Astrocyte (in vitro differentiated cells and primary cell): ENCODE measurements around the gene LAMB4. TPM values are rescaled to one million over a fixed set of nuclear protein-coding genes. Genes with fewer than 3 reads are reported as not detected.

ENCODE experiments used
- DNase-seq: peaks from one replicate; pipeline ENCODE4 v3.0.0-alpha.2; 2010; ENCODE audit warnings: low read depth
- FAIRE-seq: peaks from 2 replicates; lab custom pipeline; 2011; peaks lifted over from hg19 to GRCh38; lab: Jason Lieb, UNC
- H2AFZ ChIP-seq: 2 replicates; pipeline ENCODE4 v1.6.0; 2012; ENCODE audit warnings: low read depth, low read length, inconsistent platforms
- H3K27ac ChIP-seq: 2 replicates; pipeline ENCODE4 v1.5.1; 2011; ENCODE audit warnings: low read depth, low read length, inconsistent platforms
- H3K27me3 ChIP-seq: 2 replicates; pipeline ENCODE4 v1.6.0; 2011; ENCODE audit warnings: low read length, inconsistent platforms; ENCODE audit not compliant: insufficient read depth
- H3K36me3 ChIP-seq: 2 replicates; pipeline ENCODE4 v1.5.1; 2011; ENCODE audit warnings: low read length, inconsistent platforms; ENCODE audit not compliant: insufficient read depth
- H3K4me1 ChIP-seq: 2 replicates; pipeline ENCODE4 v1.5.1; 2011; ENCODE audit warnings: low read length, inconsistent platforms; ENCODE audit not compliant: insufficient read depth
- H3K4me2 ChIP-seq: 2 replicates; pipeline ENCODE4 v1.6.0; 2012; ENCODE audit warnings: low read length, inconsistent platforms
- H3K4me3 ChIP-seq: 2 replicates; pipeline ENCODE4 v1.5.1; 2011; ENCODE audit warnings: low read depth, mild to moderate bottlenecking, low read length, inconsistent platforms; ENCODE audit not compliant: insufficient read depth
- H3K79me2 ChIP-seq: 2 replicates; pipeline ENCODE4 v1.6.0; 2012; ENCODE audit warnings: mild to moderate bottlenecking, low read length, inconsistent platforms; ENCODE audit not compliant: insufficient read depth
- H3K9ac ChIP-seq: 2 replicates; pipeline ENCODE4 v1.6.0; 2012; ENCODE audit warnings: mild to moderate bottlenecking, low read length, inconsistent platforms
- H3K9me3 ChIP-seq: 2 replicates; pipeline ENCODE4 v1.5.1; 2012; ENCODE audit warnings: low read depth, mild to moderate bottlenecking, low read length, inconsistent platforms; ENCODE audit not compliant: insufficient read depth
- H4K20me1 ChIP-seq: 2 replicates; pipeline ENCODE4 v1.6.0; 2012; ENCODE audit warnings: low read length, inconsistent platforms; ENCODE audit not compliant: insufficient read depth
- H3K27ac Mint-ChIP-seq: one replicate; pipeline ENCODE4 v1.8.0; 2021; ENCODE audit warnings: mild to moderate bottlenecking, mixed read lengths; ENCODE audit not compliant: unreplicated experiment
- H3K27me3 Mint-ChIP-seq: one replicate; pipeline ENCODE4 v1.8.0; 2021; ENCODE audit warnings: low read depth, mixed read lengths; ENCODE audit not compliant: unreplicated experiment
- H3K36me3 Mint-ChIP-seq: one replicate; pipeline ENCODE4 v1.8.0; 2021; ENCODE audit warnings: low read depth, mixed read lengths; ENCODE audit not compliant: unreplicated experiment
- H3K4me1 Mint-ChIP-seq: one replicate; pipeline ENCODE4 v1.8.0; 2021; ENCODE audit warnings: low read depth, mixed read lengths; ENCODE audit not compliant: unreplicated experiment
- H3K4me3 Mint-ChIP-seq: one replicate; pipeline ENCODE4 v1.8.0; 2021; ENCODE audit warnings: mild to moderate bottlenecking, moderate library complexity, mixed read lengths; ENCODE audit not compliant: unreplicated experiment
- H3K9me3 Mint-ChIP-seq: one replicate; pipeline ENCODE4 v1.8.0; 2021; ENCODE audit warnings: mild to moderate bottlenecking, mixed read lengths; ENCODE audit not compliant: unreplicated experiment
- CTCF ChIP-seq: IDR thresholded peaks from 2 replicates; pipeline ENCODE4 v1.5.1; 2011; ENCODE audit warnings: low read depth, mild to moderate bottlenecking, inconsistent platforms, low read length, moderate library complexity; ENCODE audit not compliant: insufficient read depth
- EZH2 ChIP-seq: IDR thresholded peaks from 2 replicates; pipeline ENCODE4 v1.6.1; 2012; ENCODE audit warnings: mild to moderate bottlenecking, low read length, inconsistent platforms; ENCODE audit not compliant: insufficient read depth
- total RNA-seq: library from RNA; stranded (reverse); gene quantifications from 2 replicates; pipeline ENCODE4 v1.2.1, GENCODE V29; 2021

The LAMB4 gene
- total RNA-seq, 1 donor from 2014 or later = 0.16 TPM

GRCh38 chr7:108103558-108104298 is 26.4 kb downstream of the LAMB4 start:
- H3K4me3 Mint-ChIP-seq = no peak overlapping the region
- no peak overlapping the region for H3K4me3 ChIP-seq
- no peak overlapping the region for H2AFZ ChIP-seq
- no peaks in the 10 kb centered on the region for H3K9me3 ChIP-seq
- H3K9ac ChIP-seq = no peak overlapping the region
- TF ChIP-seq EZH2 (no peak), CTCF (no peak)
- DNase-seq = no peak
- H3K27ac ChIP-seq = no peak overlapping the region
- no peaks in the 10 kb centered on the region for H3K4me1 ChIP-seq
- no peak for FAIRE-seq
- no peaks in the 10 kb centered on the region for H3K9me3 Mint-ChIP-seq
- no peaks in the 10 kb centered on the region for H3K79me2 ChIP-seq
- no peaks in the 10 kb centered on the region for H3K27me3 ChIP-seq
- no peaks in the 10 kb centered on the region for H3K27me3 Mint-ChIP-seq
- no peak overlapping the region for H3K27ac Mint-ChIP-seq
- H3K36me3 ChIP-seq = no peaks in the 10 kb centered on the region
- H3K36me3 Mint-ChIP-seq = no peaks in the 10 kb centered on the region
- no peaks in the 10 kb centered on the region for H4K20me1 ChIP-seq
- H3K4me2 ChIP-seq = peak overlapping the region; percentile 7
- H3K4me1 Mint-ChIP-seq = no peaks in the 10 kb centered on the region

- Histone ChIP-seq H3K4me2 (no peak overlapping the region), H3K27ac (no peak overlapping the region), H3K36me3 (no peaks in the 10 kb centered on the region), H3K4me3 (no peak overlapping the region), H3K27me3 (no peaks in the 10 kb centered on the region), H3K9ac (no peak overlapping the region), H4K20me1 (no peaks in the 10 kb centered on the region), H3K4me1 (no peaks in the 10 kb centered on the region), H3K79me2 (no peaks in the 10 kb centered on the region), H3K9me3 (no peaks in the 10 kb centered on the region), H2AFZ (no peak overlapping the region)
- Mint-ChIP-seq H3K27ac (no peak overlapping the region), H3K4me1 (no peaks in the 10 kb centered on the region), H3K27me3 (no peaks in the 10 kb centered on the region), H3K4me3 (no peak overlapping the region), H3K9me3 (no peaks in the 10 kb centered on the region), H3K36me3 (no peaks in the 10 kb centered on the region)
- DNase-seq (no peak), FAIRE-seq (no peak)
- TF ChIP-seq EZH2 (no peak), CTCF (no peak)
These were observed 27.4 kb downstream of the LAMB4 start for GRCh38 chr7:108102671-108103312.

GRCh38 chr7:108101759-108102158 is 28.4 kb downstream of the LAMB4 start:
- no peaks in the 10 kb centered on the region for H3K9me3 ChIP-seq
- no peak overlapping the region for H3K27ac ChIP-seq
- no peak for FAIRE-seq
- Mint-ChIP-seq H3K27ac (no peak overlapping the region), H3K27me3 (no peaks in the 10 kb centered on the region), H3K9me3 (no peaks in the 10 kb centered on the region), H3K4me3 (no peak overlapping the region), H3K36me3 (no peaks in the 10 kb centered on the region), H3K4me1 (peaks cover 1% of the 10 kb centered on the region)
- TF ChIP-seq CTCF = no peak
- TF ChIP-seq EZH2 = no peak
- no peaks in the 10 kb centered on the region for H3K4me1 ChIP-seq
- no peak overlapping the region for H3K4me2 ChIP-seq
- H3K27me3 ChIP-seq = no peaks in the 10 kb centered on the region
- no peaks in the 10 kb centered on the region for H4K20me1 ChIP-seq
- H3K36me3 ChIP-seq = no peaks in the 10 kb centered on the region
- no peak overlapping the region for H2AFZ ChIP-seq
- H3K9ac ChIP-seq = no peak overlapping the region
- no peak overlapping the region for H3K4me3 ChIP-seq
- no peak for DNase-seq
- H3K79me2 ChIP-seq = no peaks in the 10 kb centered on the region
